ENCODE measurements around the gene POLR1F. TPM values are rescaled to one million over a fixed set of nuclear protein-coding genes. Genes with fewer than 3 reads are reported as not detected.
A peak's percentile ranks its signal among the peaks of the same experiment; 100 is the strongest.

Gene POLR1F, protein sequence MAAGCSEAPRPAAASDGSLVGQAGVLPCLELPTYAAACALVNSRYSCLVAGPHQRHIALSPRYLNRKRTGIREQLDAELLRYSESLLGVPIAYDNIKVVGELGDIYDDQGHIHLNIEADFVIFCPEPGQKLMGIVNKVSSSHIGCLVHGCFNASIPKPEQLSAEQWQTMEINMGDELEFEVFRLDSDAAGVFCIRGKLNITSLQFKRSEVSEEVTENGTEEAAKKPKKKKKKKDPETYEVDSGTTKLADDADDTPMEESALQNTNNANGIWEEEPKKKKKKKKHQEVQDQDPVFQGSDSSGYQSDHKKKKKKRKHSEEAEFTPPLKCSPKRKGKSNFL
- total RNA-seq (13.8 and 14.0 TPM in 2 replicates), polyA plus RNA-seq (10.6 and 29.9 TPM in 2 replicates), polyA minus RNA-seq (8.3 and 18.5 TPM in 2 replicates)
- total RNA-seq (2013), result 16.9 TPM

DNA sequence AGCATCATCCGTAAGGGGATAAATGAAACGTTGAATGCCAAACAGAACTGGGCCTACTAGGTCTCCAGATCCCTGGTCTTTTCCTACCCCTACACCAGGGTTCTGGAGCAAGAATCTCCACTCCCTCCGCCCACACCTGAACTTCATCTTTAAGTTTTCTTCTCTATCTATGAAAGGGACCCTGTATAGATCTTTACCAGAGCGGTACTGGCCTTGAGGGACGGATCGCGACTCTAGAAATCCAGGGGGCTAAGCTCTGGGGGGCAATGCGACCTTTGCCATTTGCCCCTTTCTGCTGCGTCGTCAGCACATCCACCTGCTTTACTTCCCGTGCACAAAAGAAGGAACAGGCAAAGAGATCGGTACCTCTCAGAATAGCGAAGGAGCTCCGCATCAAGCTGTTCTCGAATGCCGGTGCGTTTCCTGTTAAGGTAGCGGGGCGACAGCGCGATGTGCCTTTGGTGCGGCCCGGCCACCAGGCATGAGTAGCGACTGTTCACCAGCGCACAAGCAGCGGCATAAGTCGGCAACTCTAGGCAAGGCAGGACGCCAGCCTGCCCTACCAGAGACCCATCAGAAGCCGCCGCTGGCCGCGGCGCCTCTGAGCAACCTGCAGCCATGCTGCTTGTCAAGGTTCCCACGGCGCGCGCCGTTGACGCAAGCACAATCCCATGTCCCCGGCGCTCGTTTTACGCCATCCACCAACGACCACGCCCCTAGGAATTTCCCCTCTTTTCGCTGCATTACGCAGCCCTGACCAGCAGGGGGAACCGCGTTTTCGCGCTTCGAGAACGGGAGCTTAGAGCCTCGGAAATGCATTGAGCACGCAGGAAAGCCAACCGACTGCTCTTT lies at the start of gene POLR1F:
TSS of gene POLR1F (minus strand) at position 641 of the 852 bp plus-strand sequence. CDS start at position 620, 21 bp downstream.
- peaks cover 36% of the 10 kb centered on the region for H3K79me2 ChIP-seq (ENCODE audit: control insufficient read depth, insufficient read depth, low read length)
- H3K9ac ChIP-seq (ENCODE audit: low read length), result peak within 1 kb of the TSS; percentile 90
- peak within 1 kb of the TSS; percentile 81 for H2AFZ ChIP-seq (ENCODE audit: insufficient read depth, low read depth, low read length, poor library complexity, severe bottlenecking)
- H3K4me1 Mint-ChIP-seq, result peaks cover 41% of the 10 kb centered on the region
- H4K20me1 ChIP-seq (ENCODE audit: control insufficient read depth, insufficient read depth, low read length, poor library complexity, severe bottlenecking), result no peaks in the 10 kb centered on the region
- H3K27ac ChIP-seq (ENCODE audit: low read length in 2 of 2), result peak within 1 kb of the TSS; percentile 87 to 88
- intact Hi-C loops (cut with micrococcal nuclease), result loop anchor here (1.0 to 5.0 kb wide), 5 partner anchors 44 to 1719 kb away; partner anchors contain the start of gene SP4
- peak within 1 kb of the TSS; percentile 94 for H3K27ac Mint-ChIP-seq
- H3K9me3 ChIP-seq (ENCODE audit: control extremely low read depth in 1 of 3, control insufficient read depth in 2 of 3, insufficient read depth in 1 of 3, low read length in 2 of 3), result no peaks in the 10 kb centered on the region
- H3K36me3 ChIP-seq (replicated peaks in 1 of 2; ENCODE audit: control extremely low read depth in 1 of 2, control insufficient read depth in 1 of 2, extremely low read depth in 1 of 2, insufficient read depth in 2 of 2, low read length in 1 of 2), result no peaks in the 10 kb centered on the region
- DNase-seq (peak; percentile 98), ATAC-seq (ENCODE audit: low read depth) (peak; percentile 97)
- ChIA-PET POLR2A (interaction anchor here (0.7 kb wide), 1 partner anchor 608 kb away, joined by 5 read pairs; no protein-coding TSS in a partner anchor), CTCF (interaction anchor here (0.6 to 11.5 kb wide), 14 partner anchors 15 to 1128 kb away, joined by 3 to 341 read pairs (median 4); partner anchors contain the start of genes ITGB8 and MACC1)
- no peaks in the 10 kb centered on the region for H3K9me3 Mint-ChIP-seq (ENCODE audit: insufficient read depth)
- WGBS (ENCODE audit: insufficient coverage), result under 1% methylated on average over 54 of the region's 56 CpGs
- no peaks in the 10 kb centered on the region for H3K27me3 ChIP-seq (replicated peaks in 1 of 4; ENCODE audit: control extremely low read depth in 1 of 4, control insufficient read depth in 3 of 4, insufficient read depth in 4 of 4, low read length in 3 of 4)
- TF ChIP-seq EZH2 (IDR thresholded peaks at IDR 0.05; ENCODE audit: borderline replicate concordance, insufficient read depth, low read depth, low read length, poor library complexity, severe bottlenecking), result no peak
- TF ChIP-seq, protein P1, sequence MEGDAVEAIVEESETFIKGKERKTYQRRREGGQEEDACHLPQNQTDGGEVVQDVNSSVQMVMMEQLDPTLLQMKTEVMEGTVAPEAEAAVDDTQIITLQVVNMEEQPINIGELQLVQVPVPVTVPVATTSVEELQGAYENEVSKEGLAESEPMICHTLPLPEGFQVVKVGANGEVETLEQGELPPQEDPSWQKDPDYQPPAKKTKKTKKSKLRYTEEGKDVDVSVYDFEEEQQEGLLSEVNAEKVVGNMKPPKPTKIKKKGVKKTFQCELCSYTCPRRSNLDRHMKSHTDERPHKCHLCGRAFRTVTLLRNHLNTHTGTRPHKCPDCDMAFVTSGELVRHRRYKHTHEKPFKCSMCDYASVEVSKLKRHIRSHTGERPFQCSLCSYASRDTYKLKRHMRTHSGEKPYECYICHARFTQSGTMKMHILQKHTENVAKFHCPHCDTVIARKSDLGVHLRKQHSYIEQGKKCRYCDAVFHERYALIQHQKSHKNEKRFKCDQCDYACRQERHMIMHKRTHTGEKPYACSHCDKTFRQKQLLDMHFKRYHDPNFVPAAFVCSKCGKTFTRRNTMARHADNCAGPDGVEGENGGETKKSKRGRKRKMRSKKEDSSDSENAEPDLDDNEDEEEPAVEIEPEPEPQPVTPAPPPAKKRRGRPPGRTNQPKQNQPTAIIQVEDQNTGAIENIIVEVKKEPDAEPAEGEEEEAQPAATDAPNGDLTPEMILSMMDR (IDR thresholded peaks at IDR 0.05), result peak; percentile 80
- H3K4me1 ChIP-seq (ENCODE audit: control insufficient read depth in 2 of 2, insufficient read depth in 2 of 2, low read length in 2 of 2), result peaks cover 17 to 20% of the 10 kb centered on the region in 2 donors
- peak within 1 kb of the TSS; percentile 83 for H3K4me2 ChIP-seq (replicated peaks; ENCODE audit: low read depth, low read length, poor library complexity, severe bottlenecking)
- peak within 1 kb of the TSS; percentile 60 to 95 (median 85) for H3K4me3 ChIP-seq (ENCODE audit: control extremely low read depth in 1 of 5, extremely low read depth in 1 of 5, insufficient read depth in 1 of 5, low read depth in 2 of 5, low read length in 4 of 5)
- peaks cover 3% of the 10 kb centered on the region for H3K27me3 Mint-ChIP-seq
- peak within 1 kb of the TSS; percentile 96 for H3K4me3 Mint-ChIP-seq
